Tibial artery (tissue), 4 donors: ENCODE results near the gene ACOXL.

Experiments
- DNase-seq, 2 donors: peaks; one replicate each; pipeline ENCODE4 v3.0.0-alpha.2; 2019
- H3K27ac ChIP-seq, 2 donors: fragments of 200-600 bp; sonication (generic) in 1 of 2; 1 replicate in 1 of 2; 2 replicates in 1 of 2; pipeline ENCODE4 v1.5.1; 2018 to 2019; ENCODE audit warnings: mild to moderate bottlenecking in 1 of 2
- H3K27me3 ChIP-seq, 2 donors: fragments of 200-600 bp; sonication (generic) in 1 of 2; one replicate each; pipeline versions ENCODE4 v1.5.1 to v1.6.0; 2016 to 2019
- H3K36me3 ChIP-seq, 3 donors: fragments of 200-600 bp; sonication (generic) in 2 of 3; one replicate each; pipeline ENCODE4 v1.5.1; 2016 to 2019; ENCODE audit warnings: mild to moderate bottlenecking in 2 of 3
- H3K4me1 ChIP-seq, 4 donors: fragments of 200-600 bp; sonication (generic) in 2 of 4; 1 replicate in 3 of 4; 2 replicates in 1 of 4; pipeline ENCODE4 v1.5.1; 2016 to 2019
- H3K4me3 ChIP-seq, 2 donors: fragments of 200-600 bp; sonication (generic) in 1 of 2; 1 replicate in 1 of 2; 2 replicates in 1 of 2; pipeline ENCODE4 v1.5.1; 2018 to 2019; ENCODE audit warnings: mild to moderate bottlenecking in 2 of 2
- H3K9me3 ChIP-seq, 3 donors: fragments of 200-600 bp; sonication (generic) in 1 of 3; one replicate each; pipeline ENCODE4 v1.5.1; 2016 to 2019
- CTCF ChIP-seq, 2 experiments: fragments of 200-600 bp in 1 of 2; fragments of 450-650 bp in 1 of 2; IDR thresholded peaks; one replicate each; pipeline ENCODE4 v1.5.1; 2017 to 2019; ENCODE audit warnings: antibody characterized with exemption in 2 of 2, mild to moderate bottlenecking in 1 of 2, moderate library complexity in 1 of 2
- intact Hi-C: fragments of 100-400 bp; cut with DNase I; formaldehyde crosslinking; loops from one replicate; pipeline ENCODE4 v1.15.0; 2023; ENCODE audit warnings: low total_unique reads

ACOXL gene

GRCh38 chr2:111128096-111128495, 395.7 kb downstream of the ACOXL start:
- no peak overlapping the region for H3K4me3 ChIP-seq
- DNase-seq: no peak
- peaks cover 6 to 53% (median 16%) of the 10 kb centered on the region in 3 donors for H3K36me3 ChIP-seq
- no peak for TF ChIP-seq CTCF (IDR thresholded peaks at IDR 0.05)
- peaks cover 0 to 40% (median 6%) of the 10 kb centered on the region in 4 donors for H3K4me1 ChIP-seq
- no peak overlapping the region for H3K27ac ChIP-seq
- H3K27me3 ChIP-seq: no peaks in the 10 kb centered on the region
- intact Hi-C loops: no loop called here
- H3K9me3 ChIP-seq: no peaks in the 10 kb centered on the region

- Histone ChIP-seq H3K4me1 (peaks cover 0 to 25% (median 8%) of the 10 kb centered on the region in 4 donors), H3K27ac (no peak overlapping the region), H3K27me3 (no peaks in the 10 kb centered on the region), H3K9me3 (no peaks in the 10 kb centered on the region), H3K36me3 (peaks cover 6 to 20% (median 7%) of the 10 kb centered on the region in 3 donors), H3K4me3 (no peak overlapping the region)
- TF ChIP-seq CTCF (IDR thresholded peaks at IDR 0.05): no peak
- DNase-seq: no peak
- intact Hi-C loops: no loop called here
Measured at GRCh38 chr2:111133603-111134002, 401.2 kb downstream of the ACOXL start.

- no peaks in the 10 kb centered on the region for H3K9me3 ChIP-seq
- DNase-seq: no peak
- intact Hi-C loops: no loop called here
- no peaks in the 10 kb centered on the region for H3K27me3 ChIP-seq
- no peak overlapping the region for H3K4me3 ChIP-seq
- peaks cover 6 to 17% (median 7%) of the 10 kb centered on the region in 3 donors for H3K36me3 ChIP-seq
- no peak for TF ChIP-seq CTCF (IDR thresholded peaks at IDR 0.05)
- peaks cover 0 to 29% (median 8%) of the 10 kb centered on the region in 4 donors for H3K4me1 ChIP-seq
- H3K27ac ChIP-seq: no peak overlapping the region
Measured at GRCh38 chr2:111134055-111134454, 401.7 kb downstream of the ACOXL start.

GRCh38 chr2:111135237-111135909, 403.0 kb downstream of the ACOXL start:
- H3K4me3 ChIP-seq: no peak overlapping the region
- intact Hi-C loops: no loop called here
- H3K4me1 ChIP-seq: peaks cover 0 to 37% (median 8%) of the 10 kb centered on the region in 4 donors
- no peaks in the 10 kb centered on the region for H3K9me3 ChIP-seq
- peaks cover 0 to 9% (median 2%) of the 10 kb centered on the region in 3 donors for H3K36me3 ChIP-seq
- TF ChIP-seq CTCF (IDR thresholded peaks at IDR 0.05): no peak
- H3K27me3 ChIP-seq: no peaks in the 10 kb centered on the region
- no peak overlapping the region for H3K27ac ChIP-seq
- DNase-seq: no peak

- peaks cover 0 to 9% (median 0%) of the 10 kb centered on the region in 3 donors for H3K36me3 ChIP-seq
- H3K9me3 ChIP-seq: no peaks in the 10 kb centered on the region
- no peak for TF ChIP-seq CTCF (IDR thresholded peaks at IDR 0.05)
- DNase-seq: peak in 1 of 2 donors; percentile 29
- no peak overlapping the region for H3K4me3 ChIP-seq
- no peak overlapping the region for H3K27ac ChIP-seq
- intact Hi-C loops: no loop called here
- H3K4me1 ChIP-seq: peaks cover 0 to 37% (median 8%) of the 10 kb centered on the region in 4 donors
- no peaks in the 10 kb centered on the region for H3K27me3 ChIP-seq
Measured at GRCh38 chr2:111135910-111136297, 403.5 kb downstream of the ACOXL start.
